GM12801 (cell line): ENCODE data around the gene EBLN1.

Experiments
- TF ChIP-seq, protein P1 (sequence below): IDR thresholded peaks from one replicate; pipeline ENCODE4 v1.5.1; 2011; ENCODE audit warnings: control low read depth; ENCODE audit not compliant: insufficient read length; ENCODE audit errors: extremely low read depth

EBLN1 gene

DNA sequence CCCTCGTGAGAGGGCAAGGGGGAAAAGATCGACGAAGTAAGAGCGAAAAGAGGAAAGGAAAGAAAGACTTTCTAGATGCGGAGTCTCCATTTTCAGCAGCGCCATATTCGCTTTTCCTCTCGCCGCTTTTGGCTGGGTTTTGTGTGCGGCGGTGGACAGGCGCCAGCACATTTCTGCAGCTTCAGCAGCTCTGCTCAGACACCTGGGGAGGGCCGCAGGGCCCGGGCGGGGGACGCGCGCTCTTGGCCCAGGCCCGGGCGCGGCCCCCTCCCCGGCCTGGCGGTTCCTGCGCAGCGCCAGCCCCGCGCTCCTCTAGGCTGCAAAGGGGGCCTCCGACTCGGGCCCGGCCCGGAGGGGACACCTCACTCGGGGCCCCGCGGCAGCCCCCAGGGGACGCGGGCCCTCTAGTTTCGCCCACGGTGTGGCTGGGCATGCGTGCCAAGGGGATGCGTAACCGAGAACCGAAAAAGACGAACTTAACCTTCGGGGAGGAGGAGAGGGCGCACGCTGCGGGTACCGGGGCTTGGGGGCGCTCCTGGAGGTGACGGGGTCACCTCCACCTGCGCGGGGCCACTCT, 34.5 kb upstream of the EBLN1 start:
- TF ChIP-seq, protein P1, sequence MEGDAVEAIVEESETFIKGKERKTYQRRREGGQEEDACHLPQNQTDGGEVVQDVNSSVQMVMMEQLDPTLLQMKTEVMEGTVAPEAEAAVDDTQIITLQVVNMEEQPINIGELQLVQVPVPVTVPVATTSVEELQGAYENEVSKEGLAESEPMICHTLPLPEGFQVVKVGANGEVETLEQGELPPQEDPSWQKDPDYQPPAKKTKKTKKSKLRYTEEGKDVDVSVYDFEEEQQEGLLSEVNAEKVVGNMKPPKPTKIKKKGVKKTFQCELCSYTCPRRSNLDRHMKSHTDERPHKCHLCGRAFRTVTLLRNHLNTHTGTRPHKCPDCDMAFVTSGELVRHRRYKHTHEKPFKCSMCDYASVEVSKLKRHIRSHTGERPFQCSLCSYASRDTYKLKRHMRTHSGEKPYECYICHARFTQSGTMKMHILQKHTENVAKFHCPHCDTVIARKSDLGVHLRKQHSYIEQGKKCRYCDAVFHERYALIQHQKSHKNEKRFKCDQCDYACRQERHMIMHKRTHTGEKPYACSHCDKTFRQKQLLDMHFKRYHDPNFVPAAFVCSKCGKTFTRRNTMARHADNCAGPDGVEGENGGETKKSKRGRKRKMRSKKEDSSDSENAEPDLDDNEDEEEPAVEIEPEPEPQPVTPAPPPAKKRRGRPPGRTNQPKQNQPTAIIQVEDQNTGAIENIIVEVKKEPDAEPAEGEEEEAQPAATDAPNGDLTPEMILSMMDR, result no peak

DNA sequence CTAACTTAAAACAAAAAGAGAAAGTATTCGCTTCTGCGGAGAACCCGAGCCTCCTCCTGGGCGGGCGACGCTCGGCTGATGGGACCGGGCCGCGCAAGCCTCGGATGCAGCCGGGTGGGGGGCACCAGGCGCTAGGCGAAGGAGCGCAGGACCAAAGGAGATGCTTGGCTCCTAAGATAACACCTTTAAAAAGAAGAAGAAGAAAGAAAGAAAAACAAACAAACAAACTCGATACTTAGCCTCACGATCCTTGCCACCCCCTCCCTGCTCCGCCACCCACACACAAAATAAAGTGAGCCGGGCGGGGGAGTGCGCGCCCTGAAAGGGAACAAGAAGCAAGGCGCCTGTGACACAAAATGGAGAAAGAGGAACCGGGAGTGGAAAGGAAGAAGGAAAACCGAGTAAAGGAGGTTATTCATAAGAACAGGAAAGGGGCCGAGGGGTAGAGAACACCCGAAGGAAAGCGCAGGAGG, 34.0 kb upstream of the EBLN1 start:
- TF ChIP-seq, protein P1, result no peak

DNA sequence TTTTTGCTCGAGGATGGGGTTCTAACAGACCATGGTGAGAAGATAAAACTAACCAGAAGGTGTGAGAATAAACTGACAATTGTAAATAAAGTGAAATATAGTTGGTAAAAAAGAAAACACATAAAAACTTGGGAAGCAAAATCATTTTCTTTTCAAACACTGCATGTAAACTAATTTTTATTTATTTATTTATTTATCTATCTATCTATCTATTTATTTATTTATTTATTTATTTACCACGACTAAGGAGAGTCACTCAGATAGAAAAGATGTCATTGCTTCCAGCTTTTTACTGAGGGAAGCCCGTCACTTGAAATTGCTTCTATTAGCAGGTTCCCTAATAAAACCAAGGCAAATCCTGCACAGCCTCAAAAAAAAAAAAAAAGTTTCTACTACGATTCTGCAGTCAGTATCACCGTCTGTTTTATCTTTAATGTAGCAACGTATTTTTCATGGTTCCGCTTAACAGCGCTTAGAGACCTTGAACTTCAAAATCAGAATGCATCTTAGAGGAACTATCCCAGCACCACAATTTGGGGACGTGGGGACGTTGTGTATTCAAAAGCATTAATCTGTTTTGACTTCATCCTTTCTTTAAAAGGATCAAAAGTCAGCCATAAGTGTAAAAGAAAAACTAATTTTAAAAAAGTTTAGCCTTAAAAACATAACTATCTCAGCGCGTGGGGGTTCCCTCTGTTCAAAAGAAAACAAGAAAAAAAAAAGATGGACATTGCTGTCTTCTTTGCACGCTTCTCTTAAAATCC, 33.3 kb upstream of the EBLN1 start:
- TF ChIP-seq, protein P1, result no peak

DNA sequence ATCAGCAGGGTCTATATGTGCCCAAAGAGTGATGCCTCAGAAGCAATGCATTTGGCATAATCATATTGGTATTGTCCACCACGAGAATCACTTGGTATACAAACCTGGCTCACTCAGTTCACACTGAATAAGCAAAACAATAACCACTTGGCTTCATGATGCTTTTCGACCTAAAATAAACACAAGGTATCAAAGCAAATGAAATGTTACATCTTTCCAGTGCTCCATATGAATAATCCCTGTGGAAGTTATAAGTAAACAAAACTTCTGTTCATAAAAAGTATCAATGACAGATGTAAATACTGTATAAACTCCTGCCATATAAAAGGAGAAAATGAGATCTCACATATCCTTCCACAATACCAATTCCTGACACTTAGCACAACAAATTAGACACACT, 29.8 kb upstream of the EBLN1 start:
- TF ChIP-seq, protein P1, result no peak

DNA sequence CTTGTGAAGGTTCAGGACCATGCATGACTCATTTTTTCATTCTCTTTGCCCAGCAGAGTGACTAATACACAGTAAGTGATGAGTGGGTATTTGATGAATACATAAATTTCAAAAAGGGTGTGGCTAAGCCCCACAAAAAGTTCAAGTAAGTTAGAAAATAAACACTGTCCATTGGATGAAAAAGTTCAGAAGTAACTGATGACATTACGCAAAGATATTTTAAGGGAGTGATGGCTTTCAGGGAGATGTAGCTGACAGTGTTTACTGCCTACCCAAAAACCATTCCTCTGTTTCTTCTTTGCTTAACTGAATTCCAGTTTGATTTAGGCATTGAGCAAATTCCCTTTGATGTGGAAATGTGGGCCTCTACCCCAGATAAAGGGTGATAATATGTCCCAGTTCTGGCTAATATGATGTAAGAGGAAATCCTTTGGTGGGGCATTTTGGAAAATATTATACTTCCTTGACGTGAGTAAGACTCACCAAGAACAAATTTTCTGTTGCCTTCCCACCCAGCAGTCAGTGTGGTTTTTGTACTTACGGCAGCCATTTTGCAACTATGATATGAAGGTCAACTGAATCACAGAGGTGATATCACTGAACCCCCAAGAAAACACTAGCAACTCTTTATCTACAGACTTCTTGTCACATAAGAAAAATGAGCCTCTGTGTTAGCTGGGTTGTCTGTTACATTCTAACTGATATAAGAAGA, 29.0 kb upstream of the EBLN1 start:
- TF ChIP-seq, protein P1, result no peak

DNA sequence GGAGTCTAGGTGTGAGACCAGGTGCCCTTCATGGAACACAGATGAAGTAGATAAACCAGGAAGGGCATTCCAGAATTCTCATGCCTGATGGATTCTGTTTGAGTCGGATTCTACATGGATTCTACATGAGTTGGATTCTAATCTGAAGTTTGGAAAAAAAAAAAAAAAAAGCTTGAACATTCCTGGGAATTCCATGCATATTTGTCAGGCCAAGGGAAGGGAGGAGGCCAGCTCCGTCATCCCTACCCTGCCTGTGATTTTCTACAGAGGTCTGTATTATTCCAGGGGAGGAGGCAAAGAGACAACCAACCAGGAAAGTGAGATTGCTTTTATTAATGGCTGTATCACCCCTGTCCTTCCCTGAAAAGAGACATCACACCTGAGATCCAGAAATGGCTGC, 27.8 kb upstream of the EBLN1 start:
- TF ChIP-seq, protein P1, result no peak

DNA sequence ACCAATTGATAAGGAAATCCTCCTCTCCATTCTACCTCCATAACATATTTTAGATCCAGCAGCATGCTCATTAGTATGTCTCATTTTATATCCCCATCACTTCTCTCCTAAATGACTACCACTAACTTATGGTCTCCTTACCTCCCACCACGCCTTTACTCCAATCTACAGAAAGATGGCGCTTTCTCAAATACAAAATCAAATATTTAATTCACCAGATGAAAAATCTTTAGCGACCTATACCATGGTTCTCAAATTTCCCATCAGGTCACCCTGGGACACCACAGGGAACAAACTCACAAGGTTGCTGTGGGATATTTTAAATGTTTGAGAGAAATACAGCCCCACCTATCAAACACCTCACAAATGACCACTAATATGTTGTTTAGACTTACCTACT, 27.0 kb upstream of the EBLN1 start:
- TF ChIP-seq, protein P1, result no peak
